ENCODE data around the gene RNF212.
"Not testable (repeated sequence)": the region's sequence is repeated elsewhere in the genome, so short reads cannot be mapped to it uniquely, and the experiment has no call there.

The RNF212 gene

DNA sequence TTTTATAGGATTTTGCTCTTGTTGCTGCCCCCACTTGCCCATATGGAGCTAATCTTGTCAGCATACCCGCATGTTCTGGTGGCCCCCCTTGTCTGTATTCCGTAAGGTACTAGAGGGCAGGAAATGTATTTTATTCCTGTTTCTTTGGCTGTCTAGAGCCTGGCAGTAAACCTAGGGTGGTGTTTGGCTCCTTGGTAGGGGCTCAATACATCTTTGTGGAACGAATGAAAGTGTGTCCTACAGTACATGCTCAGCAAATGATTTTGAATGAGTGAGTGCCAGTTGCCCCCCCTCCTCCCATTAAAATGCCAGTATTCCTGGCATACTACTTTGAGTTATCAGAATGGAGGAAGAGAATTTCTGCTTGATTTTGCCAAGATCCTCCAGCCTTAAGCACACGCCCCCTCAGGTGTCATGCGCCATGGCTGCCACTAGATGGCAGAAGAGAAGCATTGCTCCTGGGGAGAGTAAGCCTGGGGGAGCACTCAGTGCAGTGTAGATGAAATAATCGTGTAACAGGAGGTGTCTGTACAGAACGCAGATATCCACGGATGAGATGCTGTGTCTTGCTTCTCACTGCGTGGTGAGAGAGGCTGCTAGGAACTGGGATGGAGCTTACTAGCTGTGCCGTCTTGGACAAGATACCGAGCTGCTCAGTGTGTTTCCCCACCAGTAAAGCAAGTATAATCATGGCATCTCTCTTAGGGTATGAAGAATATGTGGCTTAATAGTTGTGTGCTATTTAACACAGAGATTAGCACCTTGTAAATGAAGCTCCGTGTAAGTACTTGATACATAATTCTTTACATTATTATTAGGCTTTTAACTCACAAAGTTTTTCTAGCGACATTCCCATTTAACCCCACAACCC is 17.2 kb upstream of the RNF212 start:
- no peaks in the 10 kb centered on the region for H3K36me3 Mint-ChIP-seq
- ATAC-seq, result peak; percentile 93
- H3K27me3 Mint-ChIP-seq, result peaks cover 9% of the 10 kb centered on the region
- peaks cover 19% of the 10 kb centered on the region for H3K4me1 Mint-ChIP-seq
- no peaks in the 10 kb centered on the region for H3K9me3 Mint-ChIP-seq
- H3K27ac Mint-ChIP-seq, result no peak overlapping the region
- H3K4me3 Mint-ChIP-seq, result no peak overlapping the region

GRCh38 chr4:1126506-1126905 is 13.1 kb upstream of the RNF212 start:
- H3K27me3 Mint-ChIP-seq, result peaks cover 9% of the 10 kb centered on the region
- no peak for ATAC-seq
- H3K36me3 Mint-ChIP-seq, result no peaks in the 10 kb centered on the region
- no peaks in the 10 kb centered on the region for H3K9me3 Mint-ChIP-seq
- H3K4me1 Mint-ChIP-seq, result peaks cover 6% of the 10 kb centered on the region
- H3K4me3 Mint-ChIP-seq, result no peak overlapping the region
- no peak overlapping the region for H3K27ac Mint-ChIP-seq

GRCh38 chr4:1125466-1125865 is 12.1 kb upstream of the RNF212 start:
- H3K4me1 Mint-ChIP-seq, H3K4me3 Mint-ChIP-seq, H3K36me3 Mint-ChIP-seq, H3K27ac Mint-ChIP-seq, H3K9me3 Mint-ChIP-seq, H3K27me3 Mint-ChIP-seq, ATAC-seq: not testable (repeated sequence)

GRCh38 chr4:1124818-1125217 is 11.5 kb upstream of the RNF212 start:
- ATAC-seq, result no peak
- Mint-ChIP-seq H3K36me3 (no peaks in the 10 kb centered on the region), H3K27me3 (peaks cover 9% of the 10 kb centered on the region), H3K4me3 (no peak overlapping the region), H3K9me3 (no peaks in the 10 kb centered on the region), H3K4me1 (no peaks in the 10 kb centered on the region), H3K27ac (no peak overlapping the region)

- no peaks in the 10 kb centered on the region for H3K36me3 Mint-ChIP-seq
- H3K27ac Mint-ChIP-seq, result no peak overlapping the region
- no peak for ATAC-seq
- no peaks in the 10 kb centered on the region for H3K27me3 Mint-ChIP-seq
- H3K4me3 Mint-ChIP-seq, result no peak overlapping the region
- no peaks in the 10 kb centered on the region for H3K9me3 Mint-ChIP-seq
- H3K4me1 Mint-ChIP-seq, result no peaks in the 10 kb centered on the region
These were observed 9.1 kb upstream of the RNF212 start for GRCh38 chr4:1122505-1122904.

GRCh38 chr4:1116838-1117237 is 3.5 kb upstream of the RNF212 start:
- ATAC-seq, result no peak
- no peaks in the 10 kb centered on the region for H3K4me1 Mint-ChIP-seq
- H3K4me3 Mint-ChIP-seq, result no peak overlapping the region
- H3K9me3 Mint-ChIP-seq, result no peaks in the 10 kb centered on the region
- peaks cover 10% of the 10 kb centered on the region for H3K27me3 Mint-ChIP-seq
- no peaks in the 10 kb centered on the region for H3K36me3 Mint-ChIP-seq
- no peak overlapping the region for H3K27ac Mint-ChIP-seq

- Mint-ChIP-seq H3K9me3 (no peaks in the 10 kb centered on the region), H3K36me3 (no peaks in the 10 kb centered on the region), H3K27ac (no peak overlapping the region), H3K4me1 (no peaks in the 10 kb centered on the region), H3K27me3 (peaks cover 21% of the 10 kb centered on the region), H3K4me3 (no peak overlapping the region)
- no peak for ATAC-seq
These were observed 2.3 kb upstream of the RNF212 start for GRCh38 chr4:1115528-1116293.

- Mint-ChIP-seq H3K4me3 (no peak overlapping the region), H3K9me3 (no peaks in the 10 kb centered on the region), H3K36me3 (no peaks in the 10 kb centered on the region), H3K27me3 (peaks cover 37% of the 10 kb centered on the region), H3K27ac (no peak overlapping the region), H3K4me1 (no peaks in the 10 kb centered on the region)
- peak; percentile 67 for ATAC-seq
These were observed 562 bp downstream of the RNF212 start for GRCh38 chr4:1112821-1113182.

DNA sequence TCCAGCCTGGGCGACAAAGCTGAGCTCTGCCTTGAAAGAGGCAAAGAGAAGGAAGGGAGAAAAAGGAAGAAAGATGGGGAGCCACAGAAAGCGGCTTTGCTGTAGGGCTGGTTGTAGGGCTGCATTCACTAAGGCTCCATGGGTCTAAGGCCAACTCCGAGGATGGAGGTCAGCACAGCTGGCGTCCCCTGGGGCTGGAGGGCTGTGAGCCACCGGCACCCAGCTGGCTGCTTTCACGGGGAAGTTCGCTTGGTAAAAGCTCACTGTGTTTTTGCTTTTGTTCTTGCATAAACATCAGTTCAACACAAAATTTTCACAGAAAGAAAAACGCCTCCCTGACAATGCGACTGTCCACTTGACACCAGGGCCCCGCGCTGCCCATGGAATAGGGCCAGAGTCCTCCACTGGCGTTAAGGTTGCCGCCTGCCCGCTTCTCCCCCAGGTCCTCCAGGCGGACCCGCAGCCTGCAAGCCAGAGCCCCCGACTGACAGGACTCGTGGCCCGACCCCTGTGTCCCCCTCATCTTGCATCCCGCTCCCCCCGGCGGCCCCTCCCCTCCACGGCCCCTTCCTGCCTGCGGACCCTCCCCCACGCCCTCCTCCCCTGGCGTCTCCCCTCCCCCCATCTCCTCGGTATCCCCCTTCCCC is 1.1 kb downstream of the RNF212 start:
- H3K9me3 Mint-ChIP-seq, result no peaks in the 10 kb centered on the region

GRCh38 chr4:1111259-1111809 is 2.0 kb downstream of the RNF212 start:
- no peak for ATAC-seq
- Mint-ChIP-seq H3K9me3 (no peaks in the 10 kb centered on the region), H3K4me1 (no peaks in the 10 kb centered on the region), H3K36me3 (no peaks in the 10 kb centered on the region), H3K27ac (no peak overlapping the region), H3K4me3 (no peak overlapping the region), H3K27me3 (peaks cover 37% of the 10 kb centered on the region)

More for the DNA sequence above, 1.1 kb downstream of the RNF212 start:
- H3K36me3 Mint-ChIP-seq, result no peaks in the 10 kb centered on the region
- peak; percentile 20 for ATAC-seq
- H3K27ac Mint-ChIP-seq, result no peak overlapping the region
- H3K27me3 Mint-ChIP-seq, result peaks cover 37% of the 10 kb centered on the region
- H3K4me3 Mint-ChIP-seq, result no peak overlapping the region
- H3K4me1 Mint-ChIP-seq, result no peaks in the 10 kb centered on the region

DNA sequence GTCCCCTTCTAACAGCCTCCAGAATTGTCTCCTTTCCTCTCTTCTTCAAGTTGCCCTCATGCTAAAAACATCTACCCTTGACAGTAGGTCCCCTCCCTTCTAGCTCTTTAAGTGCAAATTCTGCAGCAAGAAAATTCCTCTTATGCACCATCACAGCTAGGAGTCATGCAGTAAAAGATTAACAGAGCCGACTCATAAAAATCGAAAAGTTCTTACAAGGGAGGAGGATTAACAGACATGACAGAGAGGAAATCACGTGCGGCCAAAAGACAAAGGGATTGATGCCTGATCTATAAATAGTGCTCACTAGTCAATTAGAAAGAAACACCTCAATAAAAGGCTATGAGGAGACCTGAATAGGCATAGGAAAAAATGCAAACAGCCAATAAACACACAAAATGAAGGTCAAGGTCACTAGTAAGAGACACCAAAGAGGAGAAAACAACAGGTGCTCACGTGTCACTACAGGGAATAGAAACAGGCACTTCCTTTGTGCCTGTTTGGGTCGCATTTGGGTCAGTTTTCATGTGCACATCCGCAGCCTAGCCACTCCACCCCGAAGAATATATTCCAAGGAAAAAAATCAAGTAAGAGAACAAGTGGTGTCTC is 3.4 kb downstream of the RNF212 start:
- ATAC-seq, result no peak
- Mint-ChIP-seq H3K4me1 (no peaks in the 10 kb centered on the region), H3K9me3 (no peaks in the 10 kb centered on the region), H3K27me3 (peaks cover 37% of the 10 kb centered on the region), H3K27ac (no peak overlapping the region), H3K36me3 (no peaks in the 10 kb centered on the region), H3K4me3 (no peak overlapping the region)

DNA sequence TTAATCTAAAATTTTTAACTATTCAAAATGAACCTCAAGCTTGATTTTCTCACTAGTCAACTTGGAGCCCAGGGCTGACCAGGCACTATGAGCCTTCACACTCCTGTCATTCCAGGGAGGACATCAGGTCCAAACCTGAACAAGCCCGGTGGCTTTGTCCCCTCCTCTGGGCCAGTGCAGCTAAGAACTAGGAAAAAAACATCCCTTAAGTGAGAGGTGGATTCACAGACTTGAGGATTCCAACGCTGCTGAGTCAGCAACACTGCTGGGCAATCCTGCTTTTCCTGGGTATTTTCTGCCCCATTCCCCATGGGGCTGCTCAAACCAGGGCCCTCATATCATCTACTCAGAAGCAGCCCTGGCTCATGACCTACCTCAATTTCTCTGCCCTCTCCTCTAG is 4.0 kb downstream of the RNF212 start:
- ATAC-seq, result no peak
- no peaks in the 10 kb centered on the region for H3K9me3 Mint-ChIP-seq
- peaks cover 37% of the 10 kb centered on the region for H3K27me3 Mint-ChIP-seq
- no peaks in the 10 kb centered on the region for H3K36me3 Mint-ChIP-seq
- H3K4me3 Mint-ChIP-seq, result no peak overlapping the region
- no peaks in the 10 kb centered on the region for H3K4me1 Mint-ChIP-seq
- no peak overlapping the region for H3K27ac Mint-ChIP-seq

- no peaks in the 10 kb centered on the region for H3K36me3 Mint-ChIP-seq
- no peaks in the 10 kb centered on the region for H3K4me1 Mint-ChIP-seq
- no peak overlapping the region for H3K4me3 Mint-ChIP-seq
- peaks cover 15% of the 10 kb centered on the region for H3K27me3 Mint-ChIP-seq
- no peak overlapping the region for H3K27ac Mint-ChIP-seq
- H3K9me3 Mint-ChIP-seq, result no peaks in the 10 kb centered on the region
- ATAC-seq, result no peak
These were observed 7.7 kb downstream of the RNF212 start for GRCh38 chr4:1105662-1106061.

GRCh38 chr4:1105067-1105466 is 8.3 kb downstream of the RNF212 start:
- H3K36me3 Mint-ChIP-seq, result no peaks in the 10 kb centered on the region
- H3K27ac Mint-ChIP-seq, result no peak overlapping the region
- no peak overlapping the region for H3K4me3 Mint-ChIP-seq
- no peaks in the 10 kb centered on the region for H3K4me1 Mint-ChIP-seq
- H3K27me3 Mint-ChIP-seq, result peaks cover 9% of the 10 kb centered on the region
- H3K9me3 Mint-ChIP-seq, result no peaks in the 10 kb centered on the region
- ATAC-seq, result no peak

GRCh38 chr4:1104647-1105046 is 8.7 kb downstream of the RNF212 start:
- Mint-ChIP-seq H3K9me3 (no peaks in the 10 kb centered on the region), H3K27ac (no peak overlapping the region), H3K36me3 (no peaks in the 10 kb centered on the region), H3K27me3 (peaks cover 4% of the 10 kb centered on the region), H3K4me1 (no peaks in the 10 kb centered on the region), H3K4me3 (no peak overlapping the region)
- no peak for ATAC-seq
